GM23338 (cell line): ENCODE measurements around the gene BMPR1B. TPM values are rescaled to one million over a fixed set of nuclear protein-coding genes. Genes with fewer than 3 reads are reported as not detected.
"Not testable (repeated sequence)": the region's sequence is repeated elsewhere in the genome, so short reads cannot be mapped to it uniquely, and the experiment has no call there.

Experiments
- ATAC-seq: fragments of 200-7000 bp; cut with Tn5 transposase; 3 replicates; pipeline ENCODE4 v1.9.1; 2020
- DNase-seq: peaks from one replicate; pipeline ENCODE4 v3.0.0-alpha.2; 2015; ENCODE audit warnings: low spot score
- H2AFZ ChIP-seq: fragments of 200-600 bp; sonication (generic); 2 replicates; pipeline ENCODE4 v1.8.0; 2016; ENCODE audit warnings: antibody characterized with exemption, mild to moderate bottlenecking, moderate library complexity
- H3F3A ChIP-seq: fragments of 200-600 bp; sonication (generic); replicated peaks from 2 replicates; pipeline ENCODE4 v1.8.0; 2017; ENCODE audit warnings: antibody characterized with exemption, mixed run types, low read depth
- H3K27ac ChIP-seq: fragments of 200-600 bp; sonication (generic); 2 replicates; pipeline ENCODE4 v1.6.1; 2016; ENCODE audit warnings: low read depth
- H3K27me3 ChIP-seq: fragments of 200-600 bp; sonication (generic); 2 replicates; pipeline ENCODE4 v1.8.0; 2016; ENCODE audit warnings: mild to moderate bottlenecking, mixed run types, moderate library complexity; ENCODE audit not compliant: insufficient read depth
- H3K36me3 ChIP-seq: fragments of 200-600 bp; sonication (generic); 2 replicates; pipeline ENCODE4 v1.8.0; 2016; ENCODE audit warnings: mild to moderate bottlenecking; ENCODE audit not compliant: insufficient read depth
- H3K4me1 ChIP-seq: fragments of 200-600 bp; sonication (generic); 2 replicates; pipeline ENCODE4 v1.8.0; 2016; ENCODE audit warnings: mild to moderate bottlenecking, moderate library complexity; ENCODE audit not compliant: insufficient read depth
- H3K4me2 ChIP-seq: fragments of 200-600 bp; sonication (generic); 2 replicates; pipeline ENCODE4 v1.7.1; 2017; ENCODE audit warnings: mixed run types
- H3K4me3 ChIP-seq: fragments of 200-600 bp; sonication (generic); 2 replicates; pipeline ENCODE4 v1.6.1; 2016; ENCODE audit warnings: mixed run types
- H3K79me2 ChIP-seq: fragments of 200-600 bp; sonication (generic); replicated peaks from 2 replicates; pipeline ENCODE4 v1.8.0; 2017; ENCODE audit warnings: mild to moderate bottlenecking; ENCODE audit not compliant: insufficient read depth
- H3K9me2 ChIP-seq: fragments of 200-600 bp; sonication (generic); 2 replicates; pipeline ENCODE4 v1.8.0; 2017; ENCODE audit not compliant: insufficient read depth
- H4K20me1 ChIP-seq: fragments of 200-600 bp; sonication (generic); replicated peaks from 2 replicates; pipeline ENCODE4 v1.8.0; 2017; ENCODE audit warnings: mild to moderate bottlenecking; ENCODE audit not compliant: insufficient read depth
- H3K27ac Mint-ChIP-seq: 2 replicates; pipeline ENCODE4 v1.8.0; 2020; ENCODE audit warnings: inconsistent platforms, mild to moderate bottlenecking, moderate library complexity, mixed read lengths
- H3K27me3 Mint-ChIP-seq: 3 replicates; pipeline ENCODE4 v1.8.0; 2022; ENCODE audit warnings: low read depth, mild to moderate bottlenecking, moderate library complexity, mixed read lengths, inconsistent platforms; ENCODE audit not compliant: insufficient read depth, poor library complexity
- H3K36me3 Mint-ChIP-seq: 3 replicates; pipeline ENCODE4 v1.8.0; 2021; ENCODE audit warnings: low read depth, mild to moderate bottlenecking, inconsistent platforms, moderate library complexity, mixed read lengths
- H3K4me1 Mint-ChIP-seq: 3 replicates; pipeline ENCODE4 v1.8.0; 2020; ENCODE audit warnings: mild to moderate bottlenecking, inconsistent platforms, mixed read lengths
- H3K4me3 Mint-ChIP-seq: 3 replicates; pipeline ENCODE4 v1.8.0; 2021; ENCODE audit warnings: moderate library complexity, mild to moderate bottlenecking, inconsistent platforms, mixed read lengths
- H3K9me3 Mint-ChIP-seq: 3 replicates; pipeline ENCODE4 v1.8.0; 2020; ENCODE audit warnings: moderate library complexity, mild to moderate bottlenecking, inconsistent platforms, mixed read lengths
- CREB1 ChIP-seq: fragments of 250-450 bp; sonication (Bioruptor Pico); IDR thresholded peaks from 2 replicates; pipeline ENCODE4 v1.5.0; 2020; ENCODE audit warnings: low read depth, mild to moderate bottlenecking, moderate library complexity
- EZH2 ChIP-seq: fragments of 200-600 bp; sonication (generic); IDR thresholded peaks from one replicate; pipeline ENCODE4 v1.8.0; 2017; ENCODE audit warnings: antibody characterized with exemption, mild to moderate bottlenecking, low read depth; ENCODE audit not compliant: unreplicated experiment
- EZH2phosphoT487 ChIP-seq: fragments of 200-600 bp; sonication (generic); IDR thresholded peaks from one replicate; pipeline ENCODE4 v1.8.1; 2018; ENCODE audit warnings: antibody characterized with exemption; ENCODE audit not compliant: unreplicated experiment
- JUNB ChIP-seq: IDR thresholded peaks from one replicate; pipeline ENCODE4 v1.6.1; 2016; ENCODE audit warnings: antibody characterized with exemption; ENCODE audit not compliant: unreplicated experiment
- NANOG ChIP-seq: IDR thresholded peaks from 2 replicates; pipeline ENCODE4 v1.6.1; 2016; ENCODE audit warnings: antibody characterized with exemption, borderline replicate concordance
- POLR2AphosphoS5 ChIP-seq: IDR thresholded peaks from 2 replicates; pipeline ENCODE4 v1.6.1; 2016; ENCODE audit warnings: antibody characterized with exemption, low read depth
- STAT1 ChIP-seq: IDR thresholded peaks from one replicate; pipeline ENCODE4 v1.6.1; 2016; ENCODE audit warnings: antibody characterized with exemption; ENCODE audit not compliant: unreplicated experiment
- ZNF114 ChIP-seq: fragments of 250-450 bp; sonication (Bioruptor Pico); IDR thresholded peaks from 2 replicates; pipeline ENCODE4 v1.5.0; 2020; ENCODE audit warnings: mild to moderate bottlenecking, moderate library complexity
- polyA plus RNA-seq: library from polyadenylated mRNA; unstranded; fragments of >200 nt; fragmentation: Nextera tagmentation; extraction: Ambion mirVana; gene quantifications from 2 replicates; pipeline ENCODE4 v1.2.1, GENCODE V29; 2016
- total RNA-seq: library from RNA; depleted of rRNA; stranded (reverse); fragments of >200 nt; shearing (Covaris generic); gene quantifications from 2 replicates; pipeline ENCODE4 v1.2.3, GENCODE V29; 2014
- TF ChIP-seq, protein P1 (sequence below): fragments of 250-450 bp; sonication (Bioruptor Pico); IDR thresholded peaks from 2 replicates; pipeline ENCODE4 v1.5.0; 2020; ENCODE audit warnings: mild to moderate bottlenecking, moderate library complexity
- TF ChIP-seq, protein P2 (sequence below), 2 experiments: fragments of 200-600 bp in 1 of 2; sonication (generic) in 1 of 2; conservative IDR thresholded peaks; 2 replicates each; pipeline versions ENCODE4 v1.5.1 to v1.6.1; 2016 to 2017; ENCODE audit warnings: antibody characterized with exemption in 2 of 2, low read depth in 2 of 2, mild to moderate bottlenecking in 2 of 2, moderate library complexity in 1 of 2
- TF ChIP-seq, protein P3 (sequence below): IDR thresholded peaks from 2 replicates; pipeline ENCODE4 v1.6.1; 2016; ENCODE audit warnings: antibody characterized with exemption

BMPR1B gene
- total and polyA plus RNA-seq, 2 experiments from 2014 or later = 0.48 to 1.0 TPM

DNA sequence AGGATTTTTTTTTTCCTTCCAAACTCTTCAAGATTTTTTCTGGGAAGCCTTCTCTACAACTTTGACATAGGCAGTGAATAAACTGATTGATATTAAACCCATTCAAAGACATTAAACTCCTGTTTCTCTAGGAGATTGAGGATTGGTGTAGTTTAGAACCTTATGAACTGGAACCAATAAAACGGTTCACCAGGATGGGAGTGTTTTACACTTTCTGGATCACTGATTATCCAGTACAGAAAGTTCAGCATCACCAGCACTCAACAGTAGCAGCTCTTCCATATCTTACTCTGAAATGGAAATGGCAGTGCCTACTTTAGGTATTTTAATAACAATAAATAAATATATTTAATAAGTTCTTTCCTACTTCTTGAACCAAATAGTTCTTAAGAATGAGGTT, 76.7 kb downstream of the BMPR1B start (continued):
- TF ChIP-seq, protein P1, sequence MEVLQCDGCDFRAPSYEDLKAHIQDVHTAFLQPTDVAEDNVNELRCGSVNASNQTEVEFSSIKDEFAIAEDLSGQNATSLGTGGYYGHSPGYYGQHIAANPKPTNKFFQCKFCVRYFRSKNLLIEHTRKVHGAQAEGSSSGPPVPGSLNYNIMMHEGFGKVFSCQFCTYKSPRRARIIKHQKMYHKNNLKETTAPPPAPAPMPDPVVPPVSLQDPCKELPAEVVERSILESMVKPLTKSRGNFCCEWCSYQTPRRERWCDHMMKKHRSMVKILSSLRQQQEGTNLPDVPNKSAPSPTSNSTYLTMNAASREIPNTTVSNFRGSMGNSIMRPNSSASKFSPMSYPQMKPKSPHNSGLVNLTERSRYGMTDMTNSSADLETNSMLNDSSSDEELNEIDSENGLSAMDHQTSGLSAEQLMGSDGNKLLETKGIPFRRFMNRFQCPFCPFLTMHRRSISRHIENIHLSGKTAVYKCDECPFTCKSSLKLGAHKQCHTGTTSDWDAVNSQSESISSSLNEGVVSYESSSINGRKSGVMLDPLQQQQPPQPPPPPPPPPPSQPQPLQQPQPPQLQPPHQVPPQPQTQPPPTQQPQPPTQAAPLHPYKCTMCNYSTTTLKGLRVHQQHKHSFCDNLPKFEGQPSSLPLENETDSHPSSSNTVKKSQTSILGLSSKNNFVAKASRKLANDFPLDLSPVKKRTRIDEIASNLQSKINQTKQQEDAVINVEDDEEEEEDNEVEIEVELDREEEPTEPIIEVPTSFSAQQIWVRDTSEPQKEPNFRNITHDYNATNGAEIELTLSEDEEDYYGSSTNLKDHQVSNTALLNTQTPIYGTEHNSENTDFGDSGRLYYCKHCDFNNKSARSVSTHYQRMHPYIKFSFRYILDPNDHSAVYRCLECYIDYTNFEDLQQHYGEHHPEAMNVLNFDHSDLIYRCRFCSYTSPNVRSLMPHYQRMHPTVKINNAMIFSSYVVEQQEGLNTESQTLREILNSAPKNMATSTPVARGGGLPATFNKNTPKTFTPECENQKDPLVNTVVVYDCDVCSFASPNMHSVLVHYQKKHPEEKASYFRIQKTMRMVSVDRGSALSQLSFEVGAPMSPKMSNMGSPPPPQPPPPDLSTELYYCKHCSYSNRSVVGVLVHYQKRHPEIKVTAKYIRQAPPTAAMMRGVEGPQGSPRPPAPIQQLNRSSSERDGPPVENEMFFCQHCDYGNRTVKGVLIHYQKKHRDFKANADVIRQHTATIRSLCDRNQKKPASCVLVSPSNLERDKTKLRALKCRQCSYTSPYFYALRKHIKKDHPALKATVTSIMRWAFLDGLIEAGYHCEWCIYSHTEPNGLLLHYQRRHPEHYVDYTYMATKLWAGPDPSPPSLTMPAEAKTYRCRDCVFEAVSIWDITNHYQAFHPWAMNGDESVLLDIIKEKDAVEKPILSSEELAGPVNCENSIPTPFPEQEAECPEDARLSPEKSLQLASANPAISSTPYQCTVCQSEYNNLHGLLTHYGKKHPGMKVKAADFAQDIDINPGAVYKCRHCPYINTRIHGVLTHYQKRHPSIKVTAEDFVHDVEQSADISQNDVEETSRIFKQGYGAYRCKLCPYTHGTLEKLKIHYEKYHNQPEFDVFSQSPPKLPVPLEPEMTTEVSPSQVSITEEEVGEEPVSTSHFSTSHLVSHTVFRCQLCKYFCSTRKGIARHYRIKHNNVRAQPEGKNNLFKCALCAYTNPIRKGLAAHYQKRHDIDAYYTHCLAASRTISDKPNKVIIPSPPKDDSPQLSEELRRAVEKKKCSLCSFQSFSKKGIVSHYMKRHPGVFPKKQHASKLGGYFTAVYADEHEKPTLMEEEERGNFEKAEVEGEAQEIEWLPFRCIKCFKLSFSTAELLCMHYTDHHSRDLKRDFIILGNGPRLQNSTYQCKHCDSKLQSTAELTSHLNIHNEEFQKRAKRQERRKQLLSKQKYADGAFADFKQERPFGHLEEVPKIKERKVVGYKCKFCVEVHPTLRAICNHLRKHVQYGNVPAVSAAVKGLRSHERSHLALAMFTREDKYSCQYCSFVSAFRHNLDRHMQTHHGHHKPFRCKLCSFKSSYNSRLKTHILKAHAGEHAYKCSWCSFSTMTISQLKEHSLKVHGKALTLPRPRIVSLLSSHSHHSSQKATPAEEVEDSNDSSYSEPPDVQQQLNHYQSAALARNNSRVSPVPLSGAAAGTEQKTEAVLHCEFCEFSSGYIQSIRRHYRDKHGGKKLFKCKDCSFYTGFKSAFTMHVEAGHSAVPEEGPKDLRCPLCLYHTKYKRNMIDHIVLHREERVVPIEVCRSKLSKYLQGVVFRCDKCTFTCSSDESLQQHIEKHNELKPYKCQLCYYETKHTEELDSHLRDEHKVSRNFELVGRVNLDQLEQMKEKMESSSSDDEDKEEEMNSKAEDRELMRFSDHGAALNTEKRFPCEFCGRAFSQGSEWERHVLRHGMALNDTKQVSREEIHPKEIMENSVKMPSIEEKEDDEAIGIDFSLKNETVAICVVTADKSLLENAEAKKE (CRISPR knock-in tag) = no peak
- TF ChIP-seq STAT1 (no peak), EZH2 (no peak), ZNF114 (CRISPR knock-in tag) (no peak), JUNB (no peak), EZH2phosphoT487 (no peak), CREB1 (CRISPR knock-in tag) (no peak), NANOG (no peak), POLR2AphosphoS5 (no peak)
- TF ChIP-seq, protein P2, sequence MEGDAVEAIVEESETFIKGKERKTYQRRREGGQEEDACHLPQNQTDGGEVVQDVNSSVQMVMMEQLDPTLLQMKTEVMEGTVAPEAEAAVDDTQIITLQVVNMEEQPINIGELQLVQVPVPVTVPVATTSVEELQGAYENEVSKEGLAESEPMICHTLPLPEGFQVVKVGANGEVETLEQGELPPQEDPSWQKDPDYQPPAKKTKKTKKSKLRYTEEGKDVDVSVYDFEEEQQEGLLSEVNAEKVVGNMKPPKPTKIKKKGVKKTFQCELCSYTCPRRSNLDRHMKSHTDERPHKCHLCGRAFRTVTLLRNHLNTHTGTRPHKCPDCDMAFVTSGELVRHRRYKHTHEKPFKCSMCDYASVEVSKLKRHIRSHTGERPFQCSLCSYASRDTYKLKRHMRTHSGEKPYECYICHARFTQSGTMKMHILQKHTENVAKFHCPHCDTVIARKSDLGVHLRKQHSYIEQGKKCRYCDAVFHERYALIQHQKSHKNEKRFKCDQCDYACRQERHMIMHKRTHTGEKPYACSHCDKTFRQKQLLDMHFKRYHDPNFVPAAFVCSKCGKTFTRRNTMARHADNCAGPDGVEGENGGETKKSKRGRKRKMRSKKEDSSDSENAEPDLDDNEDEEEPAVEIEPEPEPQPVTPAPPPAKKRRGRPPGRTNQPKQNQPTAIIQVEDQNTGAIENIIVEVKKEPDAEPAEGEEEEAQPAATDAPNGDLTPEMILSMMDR (conservative IDR thresholded peaks at IDR 0.05; ENCODE audit: low read depth in 2 of 2) = no peak
- TF ChIP-seq, protein P3, sequence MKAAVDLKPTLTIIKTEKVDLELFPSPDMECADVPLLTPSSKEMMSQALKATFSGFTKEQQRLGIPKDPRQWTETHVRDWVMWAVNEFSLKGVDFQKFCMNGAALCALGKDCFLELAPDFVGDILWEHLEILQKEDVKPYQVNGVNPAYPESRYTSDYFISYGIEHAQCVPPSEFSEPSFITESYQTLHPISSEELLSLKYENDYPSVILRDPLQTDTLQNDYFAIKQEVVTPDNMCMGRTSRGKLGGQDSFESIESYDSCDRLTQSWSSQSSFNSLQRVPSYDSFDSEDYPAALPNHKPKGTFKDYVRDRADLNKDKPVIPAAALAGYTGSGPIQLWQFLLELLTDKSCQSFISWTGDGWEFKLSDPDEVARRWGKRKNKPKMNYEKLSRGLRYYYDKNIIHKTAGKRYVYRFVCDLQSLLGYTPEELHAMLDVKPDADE = no peak

DNA sequence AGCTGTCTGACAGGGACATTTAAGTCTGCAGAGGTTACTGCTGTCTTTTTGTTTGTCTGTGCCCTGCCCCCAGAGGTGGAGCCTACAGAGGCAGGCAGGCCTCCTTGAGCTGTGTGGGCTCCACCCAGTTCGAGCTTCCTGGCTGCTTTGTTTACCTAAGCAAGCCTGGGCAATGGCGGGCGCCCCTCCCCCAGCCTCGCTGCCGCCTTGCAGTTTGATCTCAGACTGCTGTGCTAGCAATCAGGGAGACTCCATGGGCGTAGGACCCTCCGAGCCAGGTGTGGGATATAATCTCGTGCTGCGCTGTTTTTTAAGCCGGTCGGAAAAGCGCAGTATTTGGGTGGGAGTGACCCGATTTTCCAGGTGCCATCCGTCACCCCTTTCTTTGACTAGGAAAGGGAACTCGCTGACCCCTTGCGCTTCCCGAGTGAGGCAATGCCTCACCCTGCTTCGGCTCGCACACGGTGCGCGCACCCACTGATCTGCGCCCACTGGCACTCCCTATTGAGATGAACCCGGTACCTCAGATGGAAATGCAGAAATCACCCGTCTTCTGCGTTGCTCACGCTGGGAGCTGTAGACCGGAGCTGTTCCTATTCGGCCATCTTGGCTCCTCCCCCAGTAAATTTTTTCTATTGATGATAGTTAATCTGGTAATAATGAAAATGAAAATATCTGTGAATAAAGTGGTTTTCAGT, 83.6 kb downstream of the BMPR1B start:
- H3F3A ChIP-seq, ATAC-seq, H3K27me3 ChIP-seq, H3K79me2 ChIP-seq, H3K4me1 ChIP-seq, H4K20me1 ChIP-seq, DNase-seq, H3K27me3 Mint-ChIP-seq, H3K4me3 Mint-ChIP-seq, H3K9me2 ChIP-seq, H3K4me1 Mint-ChIP-seq, H3K36me3 ChIP-seq: not testable (repeated sequence)
- H3K36me3 Mint-ChIP-seq = peaks cover 16% of the 10 kb centered on the region; the same call in 2 of the 3 replicates
- H2AFZ ChIP-seq = peak overlapping the region; percentile 56; the same call in 1 of the 2 replicates
- H3K27ac ChIP-seq = peak overlapping the region; percentile 9; the same call in 1 of the 2 replicates
- H3K9me3 Mint-ChIP-seq = peaks cover 17% of the 10 kb centered on the region; the same call in 2 of the 3 replicates
- peak overlapping the region; percentile 62; the same call in 1 of the 2 replicates for H3K27ac Mint-ChIP-seq
- peak overlapping the region; percentile 44 for H3K4me3 ChIP-seq
- H3K4me2 ChIP-seq = peak overlapping the region; percentile 65; the same call in 1 of the 2 replicates
